GM18519 (cell line): ENCODE data around the gene TBC1D1.
"Not testable (repeated sequence)": the region's sequence is repeated elsewhere in the genome, so short reads cannot be mapped to it uniquely, and the experiment has no call there.

ENCODE experiments used
- ATAC-seq: cut with Tn5 transposase; IDR thresholded peaks from one replicate; pipeline ENCODE4 v1.9.1; 2021; ENCODE audit warnings: mild to moderate bottlenecking, moderate library complexity; ENCODE audit not compliant: unreplicated experiment, low FRiP score

Gene TBC1D1

GRCh38 chr4:38005637-38006036, 114.8 kb downstream of the TBC1D1 start:
- ATAC-seq, result no peak

- no peak for ATAC-seq
Measured at GRCh38 chr4:38007645-38008044, 116.8 kb downstream of the TBC1D1 start.

GRCh38 chr4:38008571-38009021, 117.7 kb downstream of the TBC1D1 start:
- ATAC-seq, result no peak

DNA sequence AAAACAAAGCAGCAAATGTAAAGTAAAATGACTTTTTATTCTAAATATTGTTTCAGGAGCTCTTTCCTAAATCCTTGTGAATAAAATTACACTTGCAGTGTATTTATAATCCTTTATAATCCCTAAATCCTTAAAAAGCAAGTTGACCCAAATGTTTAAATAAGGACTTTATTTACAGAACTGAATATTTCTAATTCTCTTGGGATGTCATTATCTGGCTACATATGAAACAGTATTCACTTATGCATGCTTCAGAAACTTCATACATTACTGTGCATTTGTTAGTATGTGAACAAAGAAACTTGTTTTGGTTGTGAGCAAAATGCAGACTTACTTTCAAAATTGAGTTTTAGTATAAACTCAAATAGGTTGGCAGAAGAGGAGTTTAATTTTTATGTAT, 118.5 kb downstream of the TBC1D1 start:
- no peak for ATAC-seq

DNA sequence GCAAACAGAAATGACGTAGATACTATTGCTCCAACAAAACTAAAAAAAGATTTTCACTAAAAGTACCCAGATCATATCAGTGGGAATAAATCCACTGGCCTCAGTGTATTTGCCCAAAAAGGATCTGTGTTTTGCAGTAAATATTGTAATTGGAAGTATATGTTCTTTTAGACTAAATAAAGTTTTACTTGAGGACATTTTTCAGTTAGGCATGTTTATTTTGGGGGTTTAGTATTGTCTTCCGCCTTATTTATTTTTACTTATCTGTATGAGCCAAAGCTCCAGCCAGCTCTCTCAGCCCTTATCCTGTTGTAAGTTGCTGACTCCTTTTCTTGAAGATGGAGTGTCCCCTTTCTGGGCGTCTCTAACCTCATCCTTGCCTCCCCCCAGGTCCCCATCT, 119.1 kb downstream of the TBC1D1 start:
- ATAC-seq, result no peak

GRCh38 chr4:38011511-38012162, 120.8 kb downstream of the TBC1D1 start:
- no peak for ATAC-seq

GRCh38 chr4:38013461-38014366, 122.8 kb downstream of the TBC1D1 start:
- ATAC-seq, result no peak

DNA sequence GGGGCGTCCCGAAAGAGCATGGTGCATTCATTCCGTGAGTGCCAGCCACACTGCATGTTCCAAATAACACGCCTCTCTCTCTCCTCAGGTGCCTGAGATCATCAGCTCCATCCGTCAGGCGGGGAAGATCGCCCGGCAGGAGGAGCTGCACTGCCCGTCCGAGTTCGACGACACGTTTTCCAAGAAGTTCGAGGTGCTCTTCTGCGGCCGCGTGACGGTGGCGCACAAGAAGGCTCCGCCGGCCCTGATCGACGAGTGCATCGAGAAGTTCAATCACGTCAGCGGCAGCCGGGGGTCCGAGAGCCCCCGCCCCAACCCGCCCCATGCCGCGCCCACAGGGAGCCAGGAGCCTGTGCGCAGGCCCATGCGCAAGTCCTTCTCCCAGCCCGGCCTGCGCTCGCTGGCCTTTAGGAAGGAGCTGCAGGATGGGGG, 123.6 kb downstream of the TBC1D1 start:
- ATAC-seq, result no peak

GRCh38 chr4:38015886-38016515, 125.1 kb downstream of the TBC1D1 start:
- no peak for ATAC-seq

DNA sequence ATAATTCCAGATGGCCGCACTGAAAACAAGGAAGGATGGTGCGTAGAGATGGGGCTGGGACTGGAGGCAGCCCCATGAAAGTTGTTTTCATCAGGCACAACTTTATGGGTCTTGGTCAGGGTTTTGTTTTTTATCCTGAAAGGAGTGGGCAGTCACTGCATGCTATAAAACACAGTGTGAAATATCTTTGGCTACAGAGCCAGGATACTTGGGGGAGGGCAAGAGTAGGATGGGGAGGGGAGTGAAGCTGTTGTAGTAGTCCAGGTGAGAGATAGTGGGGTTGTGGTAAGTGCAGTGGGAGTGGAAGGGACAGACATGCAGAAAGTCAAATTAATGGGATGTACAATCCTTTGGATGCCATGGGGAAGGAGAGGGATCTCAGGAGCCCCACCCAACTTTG, 125.8 kb downstream of the TBC1D1 start:
- ATAC-seq, result no peak

DNA sequence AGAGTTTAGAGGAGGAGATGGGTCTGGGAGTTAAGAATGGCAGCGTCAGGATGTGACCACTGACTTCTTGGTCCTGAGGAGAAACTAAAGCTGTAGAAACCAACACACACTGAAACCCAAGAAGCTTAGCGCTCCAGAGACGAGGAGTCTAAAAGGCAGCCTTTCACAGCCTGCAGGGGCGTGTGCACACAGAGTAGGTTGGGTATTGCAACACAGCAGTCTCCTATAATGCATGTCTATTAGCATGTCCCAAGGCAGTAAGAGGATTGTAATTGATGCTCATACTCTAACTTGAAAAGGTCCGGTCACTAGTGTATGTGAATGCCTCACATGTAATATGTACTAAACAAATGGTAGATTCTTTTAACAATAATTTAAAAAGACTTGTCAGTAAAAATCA, 126.7 kb downstream of the TBC1D1 start:
- no peak for ATAC-seq

- no peak for ATAC-seq
Measured at GRCh38 chr4:38020386-38020785, 129.5 kb downstream of the TBC1D1 start.

- not testable (repeated sequence) for ATAC-seq
Measured at GRCh38 chr4:38020961-38021360, 130.1 kb downstream of the TBC1D1 start.

DNA sequence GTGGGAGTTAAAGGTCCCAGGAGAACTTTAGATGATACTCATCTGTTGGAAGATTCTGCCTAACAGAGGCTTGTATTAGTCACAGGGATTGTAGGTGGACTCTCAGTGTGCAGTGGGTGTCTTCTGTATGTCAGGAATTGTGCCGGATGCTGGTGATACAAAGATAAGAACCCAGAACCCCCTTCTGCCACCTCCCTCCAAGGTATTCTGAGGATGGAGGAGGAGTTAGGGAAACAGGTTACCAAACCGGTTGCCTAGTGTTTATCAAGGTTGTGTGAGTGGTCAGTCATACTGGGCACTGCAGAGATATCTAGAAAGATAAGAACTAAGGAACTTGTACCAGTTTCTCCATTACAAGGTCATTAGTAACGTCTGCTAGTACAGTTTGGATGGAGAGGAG, 130.9 kb downstream of the TBC1D1 start:
- no peak for ATAC-seq

DNA sequence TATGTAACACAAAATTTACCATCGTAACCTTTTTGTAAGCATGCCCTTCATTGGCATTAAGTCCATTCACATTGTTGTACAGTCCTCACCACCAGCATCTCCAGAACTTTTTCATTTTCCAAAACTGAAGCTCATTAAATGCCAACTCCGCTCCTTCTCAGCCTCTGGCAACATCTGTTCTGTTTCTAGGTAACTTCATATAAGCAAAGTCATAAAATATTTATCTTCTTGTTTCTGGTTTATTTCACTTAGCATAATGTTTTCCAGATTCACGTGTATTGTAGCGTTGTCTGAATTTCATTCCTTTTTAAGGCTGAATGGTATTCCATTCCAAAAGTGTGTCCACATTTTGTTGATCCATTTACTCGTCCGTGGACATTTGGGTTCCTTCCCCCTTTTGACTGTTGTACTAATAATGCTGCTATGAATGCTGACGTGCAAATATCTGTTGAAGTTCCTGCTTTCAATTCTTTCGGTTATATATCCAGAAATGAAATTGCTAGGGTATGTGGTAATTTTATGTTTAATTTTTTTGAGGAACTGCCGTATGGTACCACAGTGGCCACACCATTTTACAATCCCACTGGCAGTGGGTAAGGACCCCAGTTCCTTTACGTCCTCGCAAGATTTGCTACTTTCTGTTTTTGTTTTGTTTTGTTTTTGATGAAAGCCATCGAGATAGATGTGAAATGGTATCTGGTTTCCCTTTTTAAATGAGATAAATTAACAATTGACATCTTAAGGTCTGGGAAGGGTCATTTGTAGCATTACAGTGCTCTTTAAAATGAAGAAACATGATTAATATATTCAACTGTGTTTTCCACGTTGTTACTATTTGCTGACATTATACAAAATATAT, 132.7 kb downstream of the TBC1D1 start:
- no peak for ATAC-seq

DNA sequence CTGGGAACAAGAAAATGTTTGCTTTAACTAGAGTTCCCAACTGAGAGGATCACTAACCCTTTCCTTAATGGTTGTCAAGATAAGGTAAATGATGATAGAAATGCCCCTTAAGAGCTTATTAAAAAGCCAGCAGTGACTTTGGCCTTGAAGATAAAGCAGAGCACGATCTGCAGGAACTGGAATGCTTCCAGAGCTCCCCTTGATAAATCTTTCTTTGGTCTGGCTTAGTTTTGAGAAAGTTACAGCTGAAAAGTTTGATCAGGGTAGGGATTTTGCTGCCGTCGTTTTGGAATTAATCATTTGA, 133.3 kb downstream of the TBC1D1 start:
- ATAC-seq, result no peak

DNA sequence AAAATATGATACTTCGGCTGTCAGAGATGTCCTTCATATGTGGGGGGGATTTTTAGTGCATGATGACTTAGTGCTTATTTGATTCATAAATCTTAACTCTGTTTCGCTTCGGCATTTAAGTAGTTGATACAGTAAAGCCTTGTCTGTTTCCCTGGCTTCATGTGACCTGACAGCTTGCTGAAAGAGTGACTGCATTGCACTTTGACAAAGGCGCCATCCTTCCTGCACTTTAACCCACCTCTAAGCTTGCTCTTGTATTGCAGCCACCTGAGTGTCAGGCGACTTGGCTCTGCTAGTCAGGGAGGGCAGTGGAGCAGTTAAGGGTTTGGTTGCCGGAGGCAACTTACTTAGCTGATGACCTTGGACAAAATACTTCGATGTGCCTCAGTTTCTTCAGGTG, 134.8 kb downstream of the TBC1D1 start:
- no peak for ATAC-seq

DNA sequence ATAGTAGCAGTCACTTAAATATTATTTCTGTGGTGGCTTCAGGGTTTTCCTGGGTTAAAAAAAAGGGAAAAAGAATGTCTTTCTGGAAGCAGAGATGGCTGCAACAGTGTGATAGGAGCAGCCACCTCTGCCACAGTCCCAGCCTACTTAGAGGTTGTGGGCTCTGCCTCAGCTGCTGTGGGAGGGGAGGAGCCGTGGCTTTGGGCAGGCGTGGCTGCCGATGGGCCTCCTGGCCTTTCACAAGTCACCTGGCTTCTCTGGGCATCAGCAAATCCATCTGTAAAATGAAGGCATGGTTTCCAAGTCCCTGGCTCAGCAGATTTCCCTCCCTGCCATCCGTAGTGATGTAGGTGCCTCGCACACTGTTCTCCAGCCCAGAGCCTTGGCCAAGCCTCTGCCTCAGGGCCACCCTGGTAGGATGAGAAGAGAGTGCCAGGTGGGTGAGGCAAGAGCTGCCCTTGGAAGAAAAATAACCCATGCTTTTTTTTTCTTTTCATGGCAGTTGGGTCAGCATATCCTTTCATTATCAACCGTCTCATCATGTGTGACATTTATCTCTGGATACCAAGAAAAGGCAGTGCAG, 135.4 kb downstream of the TBC1D1 start:
- no peak for ATAC-seq

DNA sequence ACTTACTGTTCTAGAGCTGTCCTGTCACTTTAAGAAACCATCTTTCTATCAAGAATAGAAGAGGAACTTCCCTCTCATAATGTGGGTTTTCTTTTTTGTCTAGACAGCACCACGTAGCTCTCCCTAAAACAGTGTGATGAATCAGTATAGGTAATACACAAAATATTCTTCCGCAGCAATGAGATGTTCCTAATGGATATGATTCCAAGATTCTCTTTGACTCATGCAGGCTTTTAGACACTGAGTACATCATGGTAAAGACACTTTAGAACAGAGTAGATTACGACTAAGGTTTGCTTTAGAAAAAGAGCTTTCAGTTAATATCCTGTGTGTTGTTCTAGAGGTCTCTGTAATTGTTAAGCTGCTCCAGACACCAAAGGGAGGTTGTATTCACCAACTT, 139.1 kb downstream of the TBC1D1 start:
- no peak for ATAC-seq
